ENCODE results near the gene DAB2IP.

DAB2IP gene

GRCh38 chr9:121700832-121701419, 49.5 kb downstream of the DAB2IP start:
- peak overlapping the region; percentile 65 for H3K4me3 ChIP-seq (ENCODE audit: low read depth, low read length)
- DNase-seq (ENCODE audit: low read depth, low spot score), result no peak
- TF ChIP-seq, protein P1, sequence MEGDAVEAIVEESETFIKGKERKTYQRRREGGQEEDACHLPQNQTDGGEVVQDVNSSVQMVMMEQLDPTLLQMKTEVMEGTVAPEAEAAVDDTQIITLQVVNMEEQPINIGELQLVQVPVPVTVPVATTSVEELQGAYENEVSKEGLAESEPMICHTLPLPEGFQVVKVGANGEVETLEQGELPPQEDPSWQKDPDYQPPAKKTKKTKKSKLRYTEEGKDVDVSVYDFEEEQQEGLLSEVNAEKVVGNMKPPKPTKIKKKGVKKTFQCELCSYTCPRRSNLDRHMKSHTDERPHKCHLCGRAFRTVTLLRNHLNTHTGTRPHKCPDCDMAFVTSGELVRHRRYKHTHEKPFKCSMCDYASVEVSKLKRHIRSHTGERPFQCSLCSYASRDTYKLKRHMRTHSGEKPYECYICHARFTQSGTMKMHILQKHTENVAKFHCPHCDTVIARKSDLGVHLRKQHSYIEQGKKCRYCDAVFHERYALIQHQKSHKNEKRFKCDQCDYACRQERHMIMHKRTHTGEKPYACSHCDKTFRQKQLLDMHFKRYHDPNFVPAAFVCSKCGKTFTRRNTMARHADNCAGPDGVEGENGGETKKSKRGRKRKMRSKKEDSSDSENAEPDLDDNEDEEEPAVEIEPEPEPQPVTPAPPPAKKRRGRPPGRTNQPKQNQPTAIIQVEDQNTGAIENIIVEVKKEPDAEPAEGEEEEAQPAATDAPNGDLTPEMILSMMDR (IDR thresholded peaks at IDR 0.05; ENCODE audit: low read depth, low read length), result no peak
- in situ Hi-C loops (cut with HindIII; ENCODE audit: low sequenced_read_pairs), result no loop called here

DNA sequence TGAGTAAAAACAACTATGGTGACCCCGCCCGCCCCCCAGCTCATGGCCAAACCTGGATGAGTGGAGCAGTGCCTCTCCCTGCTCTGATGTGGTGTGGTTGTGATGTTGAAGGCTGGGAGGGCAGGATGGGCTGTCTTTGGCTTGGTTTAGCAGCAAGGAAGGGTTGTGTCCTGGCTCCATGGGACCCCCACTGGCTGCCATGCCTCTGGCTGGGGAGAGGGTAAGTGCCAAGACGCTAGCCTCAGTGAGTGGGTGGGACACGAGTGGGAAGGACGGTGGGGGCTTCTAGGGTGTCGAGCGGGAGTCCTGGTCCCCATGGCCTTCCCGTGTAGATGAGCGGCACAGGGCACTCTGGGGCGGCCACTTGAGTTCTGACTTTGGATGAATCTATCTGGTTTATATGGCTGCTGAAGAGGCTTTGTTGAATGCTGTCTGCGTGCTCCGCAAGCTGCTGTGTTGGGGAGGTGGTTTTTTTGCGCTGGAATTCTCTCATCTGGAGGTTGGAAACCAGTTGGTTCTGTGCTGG, 50.4 kb downstream of the DAB2IP start:
- in situ Hi-C loops (cut with HindIII; ENCODE audit: low sequenced_read_pairs), result no loop called here
- H3K4me3 ChIP-seq (ENCODE audit: low read depth, low read length), result no peak overlapping the region
- DNase-seq (ENCODE audit: low read depth, low spot score), result no peak
- TF ChIP-seq, protein P1 (IDR thresholded peaks at IDR 0.05; ENCODE audit: low read depth, low read length), result no peak

GRCh38 chr9:121703014-121703734, 51.7 kb downstream of the DAB2IP start:
- DNase-seq (ENCODE audit: low read depth, low spot score), result no peak
- in situ Hi-C loops (cut with HindIII; ENCODE audit: low sequenced_read_pairs), result no loop called here
- H3K4me3 ChIP-seq (ENCODE audit: low read depth, low read length), result no peak overlapping the region
- TF ChIP-seq, protein P1 (IDR thresholded peaks at IDR 0.05; ENCODE audit: low read depth, low read length), result peak; percentile 26

GRCh38 chr9:121704281-121704680, 52.8 kb downstream of the DAB2IP start:
- DNase-seq (ENCODE audit: low read depth, low spot score), result no peak
- in situ Hi-C loops (cut with HindIII; ENCODE audit: low sequenced_read_pairs), result no loop called here
- H3K4me3 ChIP-seq (ENCODE audit: low read depth, low read length), result no peak overlapping the region
- TF ChIP-seq, protein P1 (IDR thresholded peaks at IDR 0.05; ENCODE audit: low read depth, low read length), result no peak

- in situ Hi-C loops (cut with HindIII; ENCODE audit: low sequenced_read_pairs), result no loop called here
- no peak for DNase-seq (ENCODE audit: low read depth, low spot score)
- TF ChIP-seq, protein P1 (IDR thresholded peaks at IDR 0.05; ENCODE audit: low read depth, low read length), result no peak
- no peak overlapping the region for H3K4me3 ChIP-seq (ENCODE audit: low read depth, low read length)
These were observed 54.8 kb downstream of the DAB2IP start for GRCh38 chr9:121706149-121706750.

GRCh38 chr9:121707477-121708424, 56.3 kb downstream of the DAB2IP start:
- in situ Hi-C loops (cut with HindIII; ENCODE audit: low sequenced_read_pairs), result no loop called here
- H3K4me3 ChIP-seq (ENCODE audit: low read depth, low read length), result no peak overlapping the region
- TF ChIP-seq, protein P1 (IDR thresholded peaks at IDR 0.05; ENCODE audit: low read depth, low read length), result no peak
- no peak for DNase-seq (ENCODE audit: low read depth, low spot score)

Measured in astrocyte of the spinal cord (primary cell).